Activated CD8-positive, alpha-beta memory T cell treated with anti-CD3 and anti-CD28 coated beads, Interleukin-2, amount 10 ng/mL, durations not matched to agents 7 days and 5 days (primary cell): Measurements from ENCODE around the gene MPO. TPM values are rescaled to one million over a fixed set of nuclear protein-coding genes. Genes with fewer than 3 reads are reported as not detected.

Source experiments
- ATAC-seq: fragments of 150-1000 bp; cut with Tn5 transposase; one replicate; pipeline ENCODE4 v1.10.0; 2021; ENCODE audit warnings: moderate library complexity
- CTCF ChIA-PET: fragments of 350-600 bp; sonication (Branson Sonifier 250); formaldehyde crosslinking; loops from one replicate; lab custom pipeline; 2021; ENCODE audit warnings: antibody characterized with exemption; lab: Charles Lee
- DNase-seq: peaks from one replicate; pipeline ENCODE4 v3.0.0-alpha.2; 2020
- H3K27ac Mint-ChIP-seq: one replicate; pipeline ENCODE4 v1.8.0; 2021; ENCODE audit warnings: mild to moderate bottlenecking, mixed read lengths
- H3K27me3 Mint-ChIP-seq: one replicate; pipeline ENCODE4 v1.8.0; 2021; ENCODE audit warnings: mixed read lengths
- H3K36me3 Mint-ChIP-seq: one replicate; pipeline ENCODE4 v1.8.0; 2021; ENCODE audit warnings: mild to moderate bottlenecking, mixed read lengths
- H3K4me1 Mint-ChIP-seq: one replicate; pipeline ENCODE4 v1.8.0; 2021; ENCODE audit warnings: mixed read lengths
- H3K4me3 Mint-ChIP-seq: one replicate; pipeline ENCODE4 v1.8.0; 2021; ENCODE audit warnings: mild to moderate bottlenecking, moderate library complexity, mixed read lengths
- H3K9me3 Mint-ChIP-seq: one replicate; pipeline ENCODE4 v1.8.0; 2022; ENCODE audit warnings: low read depth, mixed read lengths
- total RNA-seq, 2 experiments: library from RNA; stranded (reverse); gene quantifications; one replicate each; pipeline ENCODE4 v1.2.3, GENCODE V29; 2021

The MPO gene
- total RNA-seq, 2 experiments from 2014 or later = 0.09 TPM; not detected in 1

DNA sequence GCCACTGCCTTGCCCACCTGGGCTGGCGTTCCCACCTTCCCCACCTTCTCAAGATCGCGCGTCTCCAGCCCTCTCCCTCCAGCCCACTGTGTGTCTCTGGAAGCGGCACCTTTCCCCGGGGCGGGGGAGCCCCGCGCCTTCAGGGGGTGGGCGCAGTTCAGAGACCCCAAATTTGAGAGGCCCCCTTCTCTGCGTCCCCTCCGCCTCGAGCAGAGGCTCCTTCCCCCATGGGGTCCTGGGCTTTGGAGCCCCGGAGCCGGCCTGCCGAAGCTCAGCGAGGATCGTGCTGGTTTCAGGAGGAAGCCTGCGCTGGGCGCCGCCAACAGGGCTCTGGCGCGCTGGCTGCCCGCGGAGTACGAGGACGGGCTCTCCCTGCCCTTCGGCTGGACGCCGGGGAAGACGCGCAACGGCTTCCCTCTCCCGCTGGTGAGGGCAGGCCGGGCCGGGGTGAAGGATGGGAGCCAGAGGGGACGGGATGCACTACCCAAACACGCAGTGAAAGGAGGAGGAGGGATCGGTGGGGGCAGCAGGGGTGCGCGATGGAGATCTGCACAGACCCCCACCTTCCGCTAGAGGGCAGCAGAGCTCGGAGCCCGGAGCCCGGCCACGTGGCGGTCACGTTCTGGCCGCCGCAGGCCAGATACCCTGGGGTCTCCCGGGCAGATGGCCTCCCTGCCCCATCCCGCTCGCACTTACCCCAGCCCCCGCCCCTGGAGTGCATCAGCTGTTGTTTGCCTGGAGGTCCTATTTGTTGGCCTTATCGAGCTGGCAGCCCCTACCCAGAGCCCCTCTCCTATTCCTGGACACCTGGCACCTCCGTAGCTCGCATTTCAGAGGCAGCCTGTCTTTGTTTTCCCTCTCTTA, 31.2 kb downstream of the MPO start:
- peak; percentile 77 for DNase-seq
- Mint-ChIP-seq H3K27ac (no peak overlapping the region), H3K4me1 (peaks cover 22% of the 10 kb centered on the region), H3K36me3 (no peaks in the 10 kb centered on the region), H3K4me3 (peak overlapping the region; percentile 66), H3K27me3 (peaks cover 58% of the 10 kb centered on the region), H3K9me3 (no peaks in the 10 kb centered on the region)
- peak; percentile 89 for ATAC-seq
- CTCF ChIA-PET = interaction anchor here (0.6 to 3.3 kb wide), 45 partner anchors 10 to 759 kb away, joined by 3 to 22 read pairs (median 4); partner anchors contain the start of genes HSF5, LPO, MKS1 and MTMR4

DNA sequence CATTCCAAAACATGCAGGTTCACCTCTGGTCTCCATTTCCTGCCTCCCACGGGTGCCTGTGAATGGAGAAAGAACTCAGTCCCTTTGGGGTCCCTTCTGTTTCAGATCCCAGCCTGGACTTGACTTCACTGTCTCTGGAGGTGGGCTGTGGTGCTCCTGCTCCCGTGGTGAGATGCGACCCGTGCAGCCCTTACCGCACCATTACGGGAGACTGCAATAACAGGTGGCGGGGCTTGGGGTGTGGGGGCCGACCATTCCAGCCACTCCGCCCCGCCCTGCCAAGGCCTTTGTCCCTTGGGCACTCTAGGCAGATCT, 31.8 kb downstream of the MPO start:
- no peak for ATAC-seq

DNA sequence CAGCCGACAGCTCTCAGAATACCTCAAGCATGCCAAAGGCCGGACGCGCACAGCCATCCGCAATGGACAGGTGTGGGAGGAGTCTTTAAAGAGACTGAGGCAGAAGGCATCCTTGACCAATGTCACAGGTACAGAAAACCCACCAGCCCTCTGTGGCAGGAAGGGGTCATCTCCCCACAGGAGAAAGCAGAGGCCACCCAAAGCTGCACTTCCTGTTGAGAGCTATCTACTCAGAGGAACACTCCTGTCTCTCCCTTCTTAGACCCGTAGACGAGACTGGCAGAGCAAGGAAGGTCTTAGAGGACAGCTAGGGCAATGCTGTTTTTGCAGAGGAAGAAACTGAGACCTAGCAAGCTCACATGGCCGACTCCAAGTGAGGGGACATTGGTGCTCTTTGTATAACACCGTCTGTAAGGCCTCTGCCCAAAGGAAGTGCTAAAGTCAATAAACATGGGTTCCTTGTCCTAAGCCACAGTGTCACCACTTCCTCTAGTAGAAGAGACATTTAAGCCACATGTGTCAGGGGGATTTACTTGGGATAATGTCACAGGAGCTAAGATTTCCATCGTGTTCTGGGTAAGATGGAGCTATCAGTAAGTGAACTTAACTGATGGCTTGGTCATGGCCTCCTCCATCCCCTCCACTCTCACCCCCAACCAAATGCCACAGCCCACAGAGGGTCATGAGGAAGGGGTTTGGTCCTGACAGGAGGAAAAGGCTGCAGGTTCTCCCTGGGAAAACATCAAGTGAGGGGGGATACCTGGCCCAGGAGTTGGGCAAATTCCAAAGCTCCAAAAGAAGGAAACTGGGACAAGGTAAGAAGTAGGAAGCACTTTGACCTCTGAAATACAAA, 33.0 kb downstream of the MPO start:
- peak; percentile 21 for ATAC-seq
- H3K27me3 Mint-ChIP-seq = peaks cover 65% of the 10 kb centered on the region

More for the DNA sequence above, 31.8 kb downstream of the MPO start:
- Mint-ChIP-seq H3K4me3 (no peak overlapping the region), H3K4me1 (peaks cover 22% of the 10 kb centered on the region), H3K9me3 (no peaks in the 10 kb centered on the region), H3K27me3 (peaks cover 60% of the 10 kb centered on the region), H3K27ac (no peak overlapping the region), H3K36me3 (no peaks in the 10 kb centered on the region)
- no peak for DNase-seq
- CTCF ChIA-PET = interaction anchor here (0.6 to 3.3 kb wide), 28 partner anchors 11 to 334 kb away, joined by 3 to 22 read pairs (median 6); partner anchors contain the start of genes LPO, MKS1, MTMR4 and RNF43

DNA sequence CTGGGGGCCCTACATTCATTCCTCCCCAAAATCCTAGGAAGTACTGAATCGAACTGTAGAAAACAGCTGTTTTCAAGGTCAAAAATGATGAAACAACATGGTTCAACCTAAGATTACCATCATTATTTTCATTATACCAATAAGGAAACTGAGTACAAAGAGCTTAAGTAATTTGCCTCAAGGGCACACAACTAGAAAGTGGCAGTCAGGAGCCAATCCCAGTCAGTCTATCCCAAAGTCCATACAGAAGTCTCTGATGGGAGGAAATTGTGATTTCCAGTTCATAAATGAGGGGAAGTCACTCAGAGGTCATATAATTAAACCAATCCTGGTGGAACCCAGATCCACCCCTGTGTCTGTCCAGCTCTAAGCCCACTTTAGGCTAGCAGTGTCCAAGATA, 34.0 kb downstream of the MPO start:
- no peak overlapping the region for H3K4me3 Mint-ChIP-seq
- DNase-seq (no peak), ATAC-seq (no peak)
- H3K27ac Mint-ChIP-seq = no peak overlapping the region
- H3K4me1 Mint-ChIP-seq = peaks cover 26% of the 10 kb centered on the region
- H3K36me3 Mint-ChIP-seq = no peaks in the 10 kb centered on the region
- H3K27me3 Mint-ChIP-seq = peaks cover 65% of the 10 kb centered on the region
- H3K9me3 Mint-ChIP-seq = no peaks in the 10 kb centered on the region
- CTCF ChIA-PET = interaction anchor here (0.7 to 2.5 kb wide), 7 partner anchors 9 to 173 kb away, joined by 3 to 8 read pairs (median 6); partner anchors contain the start of genes LPO, MKS1 and RNF43

More for the DNA sequence above, 33.0 kb downstream of the MPO start:
- no peaks in the 10 kb centered on the region for H3K36me3 Mint-ChIP-seq
- CTCF ChIA-PET = interaction anchor here (0.6 to 2.5 kb wide), 14 partner anchors 10 to 172 kb away, joined by 3 to 8 read pairs (median 4); partner anchors contain the start of genes LPO, MKS1 and RNF43
- peaks cover 24% of the 10 kb centered on the region for H3K4me1 Mint-ChIP-seq
- peak; percentile 54 for DNase-seq
- H3K27ac Mint-ChIP-seq = no peak overlapping the region
- no peak overlapping the region for H3K4me3 Mint-ChIP-seq
- no peaks in the 10 kb centered on the region for H3K9me3 Mint-ChIP-seq

DNA sequence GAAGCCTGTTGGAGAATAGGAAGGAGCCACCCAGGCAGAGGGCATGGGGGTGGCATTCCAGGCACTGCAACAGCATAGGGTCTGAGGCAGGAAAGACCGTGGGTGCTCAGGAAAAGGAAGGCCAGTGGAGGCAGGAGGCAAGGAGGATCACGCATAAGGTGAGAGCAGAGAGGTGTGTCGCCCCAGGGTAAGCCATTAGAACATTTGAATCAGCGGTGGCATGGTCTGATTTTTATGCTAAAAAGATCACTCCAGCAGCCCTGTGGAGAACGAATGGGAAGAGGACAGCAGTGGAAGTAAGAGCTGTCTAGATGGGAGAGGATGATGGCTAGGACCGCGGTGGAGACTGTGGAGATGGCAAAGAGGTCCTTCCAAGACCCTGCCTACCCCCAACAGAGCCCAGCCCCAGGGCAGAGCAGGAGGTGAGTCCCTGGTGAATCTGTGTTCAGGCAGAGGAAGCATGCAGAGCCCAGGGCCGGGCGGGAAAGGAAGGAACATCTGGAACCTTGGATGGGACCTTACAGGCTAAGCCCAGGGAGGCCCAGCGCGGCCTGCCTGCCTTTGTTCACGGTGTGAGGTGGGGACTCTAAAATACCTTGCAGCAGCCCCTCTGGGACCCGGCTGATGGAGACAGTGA, 34.5 kb downstream of the MPO start:
- Mint-ChIP-seq H3K36me3 (no peaks in the 10 kb centered on the region), H3K27ac (no peak overlapping the region), H3K4me3 (no peak overlapping the region), H3K9me3 (no peaks in the 10 kb centered on the region), H3K4me1 (peaks cover 26% of the 10 kb centered on the region), H3K27me3 (peaks cover 65% of the 10 kb centered on the region)
- no peak for DNase-seq
- ATAC-seq = no peak
- CTCF ChIA-PET = interaction anchor here (1.2 to 2.5 kb wide), 3 partner anchors 28 to 171 kb away, joined by 3 to 8 read pairs (median 6); partner anchors contain the start of genes MKS1 and RNF43

DNA sequence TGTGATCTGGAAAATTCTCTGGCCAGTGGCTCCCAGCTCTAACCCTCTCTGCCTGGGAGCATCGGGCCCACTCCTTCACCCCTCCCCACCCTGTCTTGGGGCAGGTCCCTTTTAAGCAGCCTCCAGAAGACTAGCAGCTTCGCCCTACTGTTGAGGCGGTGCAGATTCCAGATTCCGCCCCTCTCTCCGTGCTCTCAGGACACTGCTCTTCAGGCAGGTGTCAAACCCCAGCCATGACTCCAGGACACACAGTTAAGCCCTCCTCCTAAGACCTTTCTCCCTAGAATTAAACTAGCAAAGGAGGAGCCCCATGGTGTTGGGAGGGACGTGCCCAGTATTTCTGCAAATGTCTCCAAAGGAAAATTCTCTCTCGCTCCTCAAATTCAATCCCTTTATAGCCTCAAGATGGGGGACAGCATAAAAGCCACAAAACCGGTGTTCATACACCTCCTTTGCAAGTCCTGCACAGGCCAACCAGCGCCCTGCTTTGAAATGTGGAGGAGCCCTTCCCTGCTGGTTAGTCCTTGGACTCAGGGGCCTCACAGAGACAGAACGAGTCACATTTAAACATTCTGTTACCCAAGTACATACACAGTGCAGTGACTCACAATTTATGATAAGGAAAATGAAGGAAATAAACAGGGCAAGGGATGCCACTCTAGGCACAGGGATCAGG, 35.2 kb downstream of the MPO start:
- no peak for ATAC-seq
- no peaks in the 10 kb centered on the region for H3K36me3 Mint-ChIP-seq
- H3K9me3 Mint-ChIP-seq = no peaks in the 10 kb centered on the region
- H3K4me1 Mint-ChIP-seq = peaks cover 26% of the 10 kb centered on the region
- no peak overlapping the region for H3K4me3 Mint-ChIP-seq
- no peak overlapping the region for H3K27ac Mint-ChIP-seq
- DNase-seq = no peak
- peaks cover 64% of the 10 kb centered on the region for H3K27me3 Mint-ChIP-seq
- CTCF ChIA-PET = no interaction called here

DNA sequence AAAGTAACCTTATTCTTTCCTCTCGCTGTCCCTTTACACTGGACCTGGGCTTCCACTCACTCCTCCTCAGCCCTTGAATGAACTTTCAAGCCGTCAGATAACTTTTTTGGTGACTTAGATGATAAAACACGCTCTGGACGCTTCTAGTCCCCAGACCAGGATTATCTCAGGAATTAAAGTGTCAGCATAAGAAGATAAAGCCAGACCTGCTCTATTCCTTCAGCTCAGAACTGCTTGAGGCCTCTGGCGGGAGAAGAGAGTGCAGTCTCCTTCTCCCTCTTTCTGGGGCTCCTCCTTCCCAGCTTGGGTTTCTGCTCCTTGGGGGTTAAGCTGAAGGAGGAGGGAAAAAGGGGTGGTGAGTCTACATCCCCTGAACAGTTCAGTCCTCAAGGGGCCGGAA, 35.8 kb downstream of the MPO start:
- ATAC-seq = no peak
- Mint-ChIP-seq H3K9me3 (no peaks in the 10 kb centered on the region), H3K36me3 (no peaks in the 10 kb centered on the region), H3K27ac (no peak overlapping the region), H3K27me3 (peaks cover 63% of the 10 kb centered on the region), H3K4me1 (peaks cover 24% of the 10 kb centered on the region), H3K4me3 (no peak overlapping the region)
- CTCF ChIA-PET = no interaction called here
- DNase-seq = no peak

DNA sequence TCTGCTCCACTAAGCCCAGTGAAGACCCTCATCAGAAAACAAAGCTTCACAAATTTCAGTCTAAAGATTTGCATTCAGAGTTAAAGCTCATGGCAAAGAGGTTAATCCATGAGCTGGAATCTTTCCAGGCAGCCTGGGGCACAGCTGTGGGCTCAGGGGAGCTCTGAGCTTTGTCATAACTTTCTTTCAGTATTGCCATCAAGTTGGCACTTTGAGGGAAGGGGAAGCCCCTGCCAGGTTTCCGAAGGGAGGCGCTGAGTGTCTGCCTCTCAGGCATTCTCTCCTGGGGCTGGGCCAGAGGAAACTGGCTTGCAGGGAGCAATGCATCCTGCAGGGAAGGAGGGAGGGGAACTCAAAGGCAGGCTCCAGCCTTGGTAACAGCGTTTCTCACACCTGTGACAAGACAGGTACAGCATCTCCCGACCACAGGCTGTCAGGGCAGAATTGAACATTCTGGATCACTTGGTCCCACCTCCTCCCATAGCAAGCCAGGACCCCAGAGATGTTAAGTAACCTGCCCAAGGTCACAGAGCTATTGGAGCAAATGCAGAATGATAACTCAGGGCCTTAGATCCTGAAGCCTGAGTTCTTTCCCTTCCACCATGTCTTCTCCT, 38.5 kb downstream of the MPO start:
- peaks cover 4% of the 10 kb centered on the region for H3K4me1 Mint-ChIP-seq
- H3K4me3 Mint-ChIP-seq = no peak overlapping the region
- ATAC-seq (peak; percentile 12), DNase-seq (no peak)
- H3K9me3 Mint-ChIP-seq = no peaks in the 10 kb centered on the region
- CTCF ChIA-PET = no interaction called here
- no peak overlapping the region for H3K27ac Mint-ChIP-seq
- peaks cover 78% of the 10 kb centered on the region for H3K27me3 Mint-ChIP-seq
- no peaks in the 10 kb centered on the region for H3K36me3 Mint-ChIP-seq

DNA sequence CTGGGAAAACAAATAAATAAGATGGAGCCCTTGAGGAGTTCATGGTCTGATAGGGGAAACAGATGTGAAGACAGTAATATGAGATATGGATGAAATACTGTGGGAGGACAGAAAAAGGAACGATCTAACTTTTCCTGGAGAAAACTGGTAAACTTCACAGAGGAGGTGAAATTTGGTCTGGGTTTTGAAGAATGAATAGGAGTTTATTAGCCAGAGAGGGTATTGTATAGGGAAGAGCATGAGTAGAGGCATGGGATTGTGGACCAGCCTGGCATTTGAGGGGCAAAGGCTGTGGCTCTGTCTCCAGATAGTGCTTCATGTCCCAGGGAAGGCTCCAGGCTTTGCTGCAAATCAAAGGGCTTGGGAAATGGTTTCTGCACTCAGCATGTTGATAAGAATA, 40.7 kb downstream of the MPO start:
- no peak overlapping the region for H3K4me3 Mint-ChIP-seq
- no peaks in the 10 kb centered on the region for H3K36me3 Mint-ChIP-seq
- H3K27ac Mint-ChIP-seq = no peak overlapping the region
- DNase-seq = no peak
- ATAC-seq = no peak
- H3K4me1 Mint-ChIP-seq = peaks cover 3% of the 10 kb centered on the region
- H3K9me3 Mint-ChIP-seq = no peaks in the 10 kb centered on the region
- CTCF ChIA-PET = no interaction called here
- peaks cover 86% of the 10 kb centered on the region for H3K27me3 Mint-ChIP-seq

DNA sequence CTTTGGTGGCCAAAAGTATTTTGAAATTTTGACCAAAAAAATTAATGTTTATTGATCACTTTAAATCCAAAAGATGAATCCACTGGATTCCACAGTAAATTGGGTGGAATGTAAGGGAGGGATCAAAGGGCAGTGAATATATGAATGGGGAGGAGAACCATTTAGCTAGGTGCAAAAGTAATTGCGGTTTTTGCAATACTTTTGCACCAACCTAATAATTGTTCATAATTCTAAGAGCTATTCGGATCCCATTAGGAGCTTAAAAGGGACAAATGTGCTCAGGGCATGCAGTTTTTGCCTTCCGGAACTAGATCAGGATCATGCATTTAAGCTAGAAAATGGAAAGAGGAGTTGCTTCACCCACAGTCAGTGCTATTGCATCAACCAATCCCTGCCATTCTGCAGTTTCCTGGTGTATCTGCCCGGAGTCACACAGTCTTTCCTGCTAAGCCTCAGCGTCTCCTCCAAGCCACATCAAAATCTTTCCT, 42.5 kb downstream of the MPO start, which contains the start of gene LPO:
TSS of gene LPO (plus strand) at position 438 of the 488 bp plus-strand sequence. CDS start 4,396 bp downstream, outside the sequence.
- no peaks in the 10 kb centered on the region for H3K36me3 Mint-ChIP-seq
- CTCF ChIA-PET = interaction anchor here (1.1 to 3.0 kb wide), 3 partner anchors 10 to 41 kb away, joined by 3 to 17 read pairs (median 8); no protein-coding TSS in a partner anchor
- peaks cover 84% of the 10 kb centered on the region for H3K27me3 Mint-ChIP-seq
- H3K9me3 Mint-ChIP-seq = no peaks in the 10 kb centered on the region
- H3K27ac Mint-ChIP-seq = no peak within 1 kb of the TSS
- DNase-seq = no peak
- H3K4me1 Mint-ChIP-seq = peaks cover 3% of the 10 kb centered on the region
- H3K4me3 Mint-ChIP-seq = no peak within 1 kb of the TSS
- ATAC-seq = no peak

DNA sequence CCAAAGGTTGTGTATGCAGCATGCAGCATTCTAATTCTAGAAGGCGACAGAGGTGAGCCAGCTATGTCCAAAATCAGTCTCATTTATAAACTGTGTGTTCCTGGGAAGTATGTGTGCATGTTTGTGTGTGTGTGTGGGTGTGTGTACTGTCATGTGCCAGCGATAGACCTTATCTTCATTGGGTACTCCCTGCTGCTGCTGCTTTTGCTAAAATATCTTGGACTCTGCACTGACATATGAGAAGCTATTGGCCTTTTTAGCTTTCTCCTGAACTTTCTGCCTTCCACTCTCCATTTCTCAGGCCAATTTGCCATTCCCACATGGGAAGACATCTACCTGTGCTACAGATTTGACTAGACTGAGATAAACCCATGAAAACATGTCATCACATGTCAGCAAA, 44.3 kb downstream of the MPO start:
- no peaks in the 10 kb centered on the region for H3K36me3 Mint-ChIP-seq
- H3K9me3 Mint-ChIP-seq = no peaks in the 10 kb centered on the region
- no peak overlapping the region for H3K4me3 Mint-ChIP-seq
- DNase-seq (no peak), ATAC-seq (no peak)
- CTCF ChIA-PET = interaction anchor here (0.8 to 2.6 kb wide), 2 partner anchors 9 to 13 kb away, joined by 3 to 9 read pairs; no protein-coding TSS in a partner anchor
- H3K4me1 Mint-ChIP-seq = peaks cover 10% of the 10 kb centered on the region
- H3K27me3 Mint-ChIP-seq = peaks cover 79% of the 10 kb centered on the region
- H3K27ac Mint-ChIP-seq = no peak overlapping the region

DNA sequence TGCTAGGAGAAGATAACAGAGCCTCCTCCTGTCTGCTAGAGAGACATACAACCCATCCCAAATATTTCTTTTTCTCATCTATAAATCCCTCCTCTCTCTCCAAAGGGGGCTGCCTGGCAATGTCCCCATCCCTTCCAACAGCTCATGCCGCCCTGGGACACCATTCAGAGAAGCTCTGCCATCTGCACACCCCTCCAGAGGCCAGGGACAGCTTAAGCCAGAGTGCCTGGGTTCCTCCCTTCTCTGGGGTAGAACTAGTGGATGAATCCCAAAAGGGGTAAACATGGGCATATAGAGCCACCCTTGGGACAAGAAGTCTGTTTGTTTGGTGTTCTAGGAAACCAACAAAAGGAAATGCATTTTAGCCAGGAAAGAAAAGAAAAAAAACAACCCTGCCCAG, 44.9 kb downstream of the MPO start:
- no peak for DNase-seq
- H3K36me3 Mint-ChIP-seq = no peaks in the 10 kb centered on the region
- CTCF ChIA-PET = interaction anchor here (2.6 kb wide), 1 partner anchor 14 kb away, joined by 9 read pairs; no protein-coding TSS in a partner anchor
- ATAC-seq = no peak
- H3K9me3 Mint-ChIP-seq = no peaks in the 10 kb centered on the region
- peaks cover 80% of the 10 kb centered on the region for H3K27me3 Mint-ChIP-seq
- no peak overlapping the region for H3K27ac Mint-ChIP-seq
- peaks cover 10% of the 10 kb centered on the region for H3K4me1 Mint-ChIP-seq
- H3K4me3 Mint-ChIP-seq = no peak overlapping the region
